T-cell (primary cell): ENCODE data around the gene UGT3A2. TPM values are rescaled to one million over a fixed set of nuclear protein-coding genes. Genes with fewer than 3 reads are reported as not detected.

ENCODE experiments used
- ATAC-seq, 4 experiments: fragments of 200-7000 bp in 3 of 4; fragments of 150-1000 bp in 1 of 4; cut with Tn5 transposase; replicated peaks in 1 of 4; 1 replicate in 3 of 4; 2 replicates in 1 of 4; pipeline ENCODE4 v1.10.0; 2021; ENCODE audit warnings: moderate library complexity in 3 of 4, mild to moderate bottlenecking in 2 of 4, moderate number of reproducible peaks in 1 of 4
- CTCF ChIA-PET, 2 donors: fragments of 300-600 bp; sonication (Branson Sonifier 250); formaldehyde crosslinking; loops; one replicate each; lab custom pipeline; 2022; ENCODE audit warnings: antibody characterized with exemption in 2 of 2; lab: Charles Lee
- POLR2A ChIA-PET, 2 donors: fragments of 300-600 bp; sonication (Branson Sonifier 250); formaldehyde crosslinking; loops; one replicate each; lab custom pipeline; 2022; ENCODE audit warnings: antibody characterized with exemption in 2 of 2; lab: Charles Lee
- DNase-seq, 35 experiments: peaks; one replicate each; pipeline versions ENCODE4 v3.0.0 to v3.0.0-alpha.2; 2013 to 2023
- H3K27ac ChIP-seq: one replicate; pipeline ENCODE4 v1.5.1; 2013; ENCODE audit warnings: low read length
- H3K27me3 ChIP-seq, 2 experiments: replicated peaks in 1 of 2; 1 replicate in 1 of 2; 2 replicates in 1 of 2; pipeline versions ENCODE4 v1.6.1 to v1.7.0; 2013; ENCODE audit warnings: low read length in 1 of 2, mixed read lengths in 1 of 2; ENCODE audit not compliant: control insufficient read depth in 2 of 2, insufficient read depth in 2 of 2; ENCODE audit errors: extremely low read depth in 1 of 2
- H3K36me3 ChIP-seq, 2 donors: 1 replicate in 1 of 2; 2 replicates in 1 of 2; pipeline versions ENCODE4 v1.6.1 to v1.7.0; 2013; ENCODE audit warnings: low read length in 1 of 2; ENCODE audit not compliant: control insufficient read depth in 2 of 2, insufficient read depth in 1 of 2; ENCODE audit errors: extremely low read depth in 1 of 2
- H3K4me1 ChIP-seq, 2 experiments: 1 replicate in 1 of 2; 2 replicates in 1 of 2; pipeline versions ENCODE4 v1.6.1 to v1.7.0; 2013; ENCODE audit warnings: low read length in 2 of 2, mixed read lengths in 1 of 2; ENCODE audit not compliant: insufficient read depth in 2 of 2, control insufficient read depth in 1 of 2; ENCODE audit errors: extremely low read depth in 1 of 2
- H3K4me3 ChIP-seq, 2 donors: 1 replicate in 1 of 2; 2 replicates in 1 of 2; pipeline versions ENCODE4 v1.5.1 to v1.7.0; 2013; ENCODE audit warnings: mild to moderate bottlenecking in 2 of 2, low read length in 1 of 2, moderate library complexity in 1 of 2; ENCODE audit not compliant: control insufficient read depth in 1 of 2; ENCODE audit errors: extremely low read depth in 1 of 2
- H3K9me3 ChIP-seq: 2 replicates; pipeline ENCODE4 v1.7.0; 2013
- H3K27ac Mint-ChIP-seq, 2 donors: one replicate each; pipeline ENCODE4 v1.8.0; 2020 to 2021; ENCODE audit warnings: mild to moderate bottlenecking in 2 of 2, mixed read lengths in 2 of 2
- H3K27me3 Mint-ChIP-seq, 2 donors: one replicate each; pipeline ENCODE4 v1.8.0; 2021 to 2022; ENCODE audit warnings: mixed read lengths in 2 of 2
- H3K36me3 Mint-ChIP-seq: one replicate; pipeline ENCODE4 v1.8.0; 2021; ENCODE audit warnings: mixed read lengths
- H3K4me1 Mint-ChIP-seq, 3 donors: one replicate each; pipeline ENCODE4 v1.8.0; 2020 to 2022; ENCODE audit warnings: mixed read lengths in 3 of 3, mild to moderate bottlenecking in 1 of 3
- H3K4me3 Mint-ChIP-seq, 3 donors: one replicate each; pipeline ENCODE4 v1.8.0; 2020 to 2022; ENCODE audit warnings: mild to moderate bottlenecking in 3 of 3, mixed read lengths in 3 of 3, moderate library complexity in 3 of 3
- H3K9me3 Mint-ChIP-seq, 3 donors: one replicate each; pipeline ENCODE4 v1.8.0; 2020 to 2022; ENCODE audit warnings: mixed read lengths in 3 of 3
- WGBS: methylation state at CpG from one replicate; pipeline ENCODE4 v1.1.5; 2013; ENCODE audit warnings: missing lambda C conversion rate; ENCODE audit not compliant: insufficient coverage; 5-methylcytosine and 5-hydroxymethylcytosine counted together
- total RNA-seq, 35 experiments: library from RNA in 6 of 35; stranded (reverse) in 6 of 35; fragments of 120-200 nt in 1 of 35; gene quantifications; one replicate each; pipeline versions ENCODE4 v1.2.1 to v1.2.4 and lab custom pipeline; 2013 to 2026

The UGT3A2 gene
- total RNA-seq, 5 donors from 2014 or later (not counting 1 experiment from before 2014, with no cell fraction given) = not detected

DNA sequence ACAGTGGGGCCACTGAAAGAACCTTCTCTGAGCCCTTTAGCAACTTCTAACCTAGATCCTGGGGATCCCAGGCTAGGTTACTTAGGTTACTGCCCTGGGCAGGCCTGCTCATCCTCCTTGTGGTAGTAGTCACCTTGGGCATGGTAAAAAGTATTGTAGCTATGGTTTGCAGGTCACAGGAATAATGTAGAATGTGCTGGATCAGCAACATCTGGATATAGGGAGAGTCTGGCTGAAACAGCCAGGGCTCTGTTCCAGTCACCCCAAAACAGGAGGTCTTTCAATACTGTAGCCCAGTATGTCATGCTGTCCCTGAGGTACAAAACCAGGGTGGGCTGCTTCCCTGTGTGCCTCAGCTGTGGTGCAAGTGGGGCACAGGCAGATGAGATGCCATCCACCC, 33.6 kb downstream of the UGT3A2 start:
- Histone ChIP-seq H3K27me3 (peaks cover 0 to 4% of the 10 kb centered on the region in 2 experiments), H3K36me3 (no peaks in the 10 kb centered on the region), H3K9me3 (no peaks in the 10 kb centered on the region), H3K4me1 (no peaks in the 10 kb centered on the region), H3K4me3 (no peak overlapping the region), H3K27ac (no peak overlapping the region)
- no peak overlapping the region for H3K4me3 Mint-ChIP-seq
- no peak for DNase-seq
- peaks cover 7 to 11% of the 10 kb centered on the region in 2 donors for H3K27me3 Mint-ChIP-seq
- ATAC-seq = no peak
- no peaks in the 10 kb centered on the region for H3K4me1 Mint-ChIP-seq
- no peak overlapping the region for H3K27ac Mint-ChIP-seq
- CTCF ChIA-PET = interaction anchor here in 1 of 2 donors (0.6 kb wide), 1 partner anchor 415 kb away, joined by 3 read pairs; no protein-coding TSS in a partner anchor
- POLR2A ChIA-PET = no interaction called here
- no peaks in the 10 kb centered on the region for H3K9me3 Mint-ChIP-seq
- no peaks in the 10 kb centered on the region for H3K36me3 Mint-ChIP-seq

DNA sequence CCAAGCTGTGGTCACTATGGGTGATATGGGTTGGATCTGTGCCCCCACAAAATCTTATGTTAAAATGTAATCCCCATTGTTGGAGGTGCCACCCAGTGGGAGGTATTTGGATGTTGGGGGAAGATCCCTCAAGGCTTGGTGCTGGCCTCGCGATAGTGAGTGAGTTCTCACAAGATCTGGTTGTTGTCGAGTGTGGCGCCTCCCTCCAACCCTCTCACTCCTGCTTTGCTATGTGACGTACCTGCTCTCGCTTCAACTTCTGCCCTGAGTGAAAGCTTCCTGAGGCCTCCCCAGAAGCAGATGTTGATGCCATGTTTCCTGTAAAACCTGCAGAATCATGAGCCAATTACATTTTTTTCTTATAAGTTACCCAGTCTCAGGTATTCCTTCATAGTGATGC, 35.5 kb downstream of the UGT3A2 start:
- Mint-ChIP-seq H3K4me3 (no peak overlapping the region), H3K4me1 (no peaks in the 10 kb centered on the region), H3K27ac (no peak overlapping the region), H3K27me3 (peaks cover 4 to 13% of the 10 kb centered on the region in 2 donors), H3K9me3 (peaks cover 0 to 4% (median 3%) of the 10 kb centered on the region in 3 donors), H3K36me3 (no peaks in the 10 kb centered on the region)
- Histone ChIP-seq H3K27ac (no peak overlapping the region), H3K4me3 (no peak overlapping the region), H3K9me3 (no peaks in the 10 kb centered on the region), H3K36me3 (no peaks in the 10 kb centered on the region), H3K27me3 (peaks cover 0 to 8% of the 10 kb centered on the region in 2 experiments), H3K4me1 (no peaks in the 10 kb centered on the region)
- DNase-seq = no peak
- no peak for ATAC-seq
- 100% methylated on average over 2 of the region's 6 CpGs for WGBS
- CTCF ChIA-PET = no interaction called here
- POLR2A ChIA-PET = no interaction called here

GRCh38 chr5:36029914-36030313, 36.8 kb downstream of the UGT3A2 start:
- no peaks in the 10 kb centered on the region for H3K36me3 Mint-ChIP-seq
- DNase-seq (no peak), ATAC-seq (no peak)
- Histone ChIP-seq H3K36me3 (no peaks in the 10 kb centered on the region), H3K27me3 (peaks cover 0 to 8% of the 10 kb centered on the region in 2 experiments), H3K9me3 (no peaks in the 10 kb centered on the region), H3K4me1 (no peaks in the 10 kb centered on the region), H3K27ac (no peak overlapping the region), H3K4me3 (no peak overlapping the region)
- peaks cover 4 to 11% of the 10 kb centered on the region in 2 donors for H3K27me3 Mint-ChIP-seq
- H3K4me1 Mint-ChIP-seq = no peaks in the 10 kb centered on the region
- 91% methylated on average over 1 of the region's 1 CpG for WGBS
- H3K9me3 Mint-ChIP-seq = peaks cover 0 to 5% (median 4%) of the 10 kb centered on the region in 3 donors
- no peak overlapping the region for H3K27ac Mint-ChIP-seq
- H3K4me3 Mint-ChIP-seq = no peak overlapping the region
- ChIA-PET POLR2A (no interaction called here), CTCF (no interaction called here)

- H3K4me3 Mint-ChIP-seq = no peak overlapping the region
- no peaks in the 10 kb centered on the region for H3K4me1 Mint-ChIP-seq
- ATAC-seq (no peak), DNase-seq (no peak)
- H3K4me3 ChIP-seq = no peak overlapping the region
- H3K27me3 ChIP-seq = peaks cover 0 to 8% of the 10 kb centered on the region in 2 experiments
- H3K36me3 Mint-ChIP-seq = no peaks in the 10 kb centered on the region
- peaks cover 4 to 20% of the 10 kb centered on the region in 2 donors for H3K27me3 Mint-ChIP-seq
- H3K27ac Mint-ChIP-seq = no peak overlapping the region
- H3K36me3 ChIP-seq = no peaks in the 10 kb centered on the region
- 81% methylated on average over 4 of the region's 5 CpGs for WGBS
- peaks cover 6 to 12% (median 11%) of the 10 kb centered on the region in 3 donors for H3K9me3 Mint-ChIP-seq
- POLR2A ChIA-PET = no interaction called here
- no peaks in the 10 kb centered on the region for H3K9me3 ChIP-seq
- CTCF ChIA-PET = no interaction called here
- no peaks in the 10 kb centered on the region for H3K4me1 ChIP-seq
- no peak overlapping the region for H3K27ac ChIP-seq
Measured at GRCh38 chr5:36028816-36029465, 37.7 kb downstream of the UGT3A2 start.

DNA sequence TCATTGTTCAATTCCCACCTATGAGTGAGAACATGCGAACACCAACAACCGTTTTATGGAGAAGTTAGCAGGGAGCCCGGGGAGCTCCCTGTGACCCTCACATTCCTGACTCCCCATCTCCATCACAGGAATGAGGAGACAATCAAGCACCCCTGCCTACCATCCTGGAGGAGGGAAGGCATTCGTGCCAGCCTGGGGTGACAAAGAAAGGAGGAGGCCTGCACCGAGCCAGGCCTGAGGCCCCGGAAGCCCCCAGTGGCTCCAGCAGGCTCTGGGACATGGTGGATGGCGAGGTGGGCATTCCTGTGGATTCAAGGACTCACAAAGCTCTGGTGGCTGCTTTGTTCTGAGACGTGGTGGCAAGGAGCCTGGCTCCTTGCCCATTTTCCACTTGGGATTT, 39.0 kb downstream of the UGT3A2 start:
- ATAC-seq (no peak), DNase-seq (no peak)
- no peaks in the 10 kb centered on the region for H3K36me3 Mint-ChIP-seq
- no peaks in the 10 kb centered on the region for H3K9me3 ChIP-seq
- no peaks in the 10 kb centered on the region for H3K4me1 Mint-ChIP-seq
- H3K27me3 ChIP-seq = peaks cover 0 to 8% of the 10 kb centered on the region in 2 experiments
- no peak overlapping the region for H3K4me3 Mint-ChIP-seq
- CTCF ChIA-PET = no interaction called here
- no peak overlapping the region for H3K4me3 ChIP-seq
- 85% methylated on average over 5 of the region's 8 CpGs for WGBS
- no peak overlapping the region for H3K27ac ChIP-seq
- no peaks in the 10 kb centered on the region for H3K4me1 ChIP-seq
- no peaks in the 10 kb centered on the region for H3K36me3 ChIP-seq
- H3K9me3 Mint-ChIP-seq = peaks cover 8 to 12% (median 11%) of the 10 kb centered on the region in 3 donors
- no peak overlapping the region for H3K27ac Mint-ChIP-seq
- peaks cover 4 to 21% of the 10 kb centered on the region in 2 donors for H3K27me3 Mint-ChIP-seq
- POLR2A ChIA-PET = no interaction called here

DNA sequence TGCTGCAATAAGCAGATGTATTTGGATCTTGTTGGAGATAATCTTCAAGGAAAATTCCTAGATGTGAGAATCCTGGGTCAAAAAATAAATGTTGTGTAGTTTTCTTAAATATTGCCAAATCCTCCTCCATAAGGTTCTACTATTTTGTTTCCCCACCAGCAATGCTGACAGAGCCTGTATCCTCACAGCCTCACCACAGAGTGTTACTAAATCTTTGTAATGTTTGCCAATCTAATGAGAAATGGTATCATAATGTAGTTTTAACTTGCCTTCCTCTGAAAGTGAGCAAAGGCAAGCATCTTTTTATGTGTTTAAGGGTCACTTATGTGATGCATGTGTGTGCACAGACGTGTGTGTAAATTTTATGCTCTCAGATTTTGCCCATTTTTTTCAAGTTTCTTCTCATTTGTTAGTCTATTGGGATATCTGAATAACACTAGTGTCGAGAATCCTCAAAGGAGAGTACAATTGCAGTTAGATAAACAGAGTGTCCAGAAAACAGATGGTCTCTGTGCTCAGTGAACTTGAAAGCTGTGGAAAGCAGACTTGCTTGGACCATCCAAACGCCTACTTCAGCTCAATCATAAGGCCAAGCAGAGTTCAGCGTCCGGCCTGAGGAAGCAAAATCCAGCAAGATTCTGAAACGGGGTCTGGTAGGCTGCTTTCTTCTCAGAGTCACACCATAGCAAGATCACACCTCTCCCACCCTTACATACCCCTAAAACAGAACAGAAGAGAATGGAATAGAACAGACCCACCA, 39.8 kb downstream of the UGT3A2 start:
- Mint-ChIP-seq H3K4me3 (no peak overlapping the region), H3K9me3 (peaks cover 11 to 12% (median 11%) of the 10 kb centered on the region in 3 donors), H3K4me1 (no peaks in the 10 kb centered on the region), H3K36me3 (no peaks in the 10 kb centered on the region), H3K27me3 (peaks cover 4 to 21% of the 10 kb centered on the region in 2 donors), H3K27ac (no peak overlapping the region)
- Histone ChIP-seq H3K9me3 (no peaks in the 10 kb centered on the region), H3K4me1 (no peaks in the 10 kb centered on the region), H3K27ac (no peak overlapping the region), H3K4me3 (no peak overlapping the region), H3K36me3 (no peaks in the 10 kb centered on the region), H3K27me3 (peaks cover 0 to 8% of the 10 kb centered on the region in 2 experiments)
- ChIA-PET POLR2A (no interaction called here), CTCF (no interaction called here)
- WGBS = 90% methylated on average over 2 of the region's 6 CpGs
- ATAC-seq = no peak
- DNase-seq = no peak
